Measurements from ENCODE around the gene CDX1. TPM values are rescaled to one million over a fixed set of nuclear protein-coding genes. Genes with fewer than 3 reads are reported as not detected.

The CDX1 gene
- total and polyA plus RNA-seq, 7 donors, result 0.06 to 0.08 TPM; not detected in 5

GRCh38 chr5:150129813-150130492 is 36.6 kb upstream of the CDX1 start:
- DNase-seq, result peak; percentile 76 to 86
- TF ChIP-seq CTCF (IDR thresholded peaks at IDR 0.05), result peak; percentile 91
- no peaks in the 10 kb centered on the region for H3K9me3 ChIP-seq
- H3K36me3 ChIP-seq (ENCODE audit: insufficient read depth in 1 of 2, low read depth in 1 of 2), result peaks cover 0 to 9% of the 10 kb centered on the region in 2 donors
- intact Hi-C loops (cut with DNase I), result loop anchor here in 1 of 2 donors (2.0 kb wide), 1 partner anchor 307 kb away; no protein-coding TSS in a partner anchor
- H3K27me3 ChIP-seq (ENCODE audit: insufficient read depth in 3 of 3, low read length in 2 of 3), result no peaks in the 10 kb centered on the region
- no peaks in the 10 kb centered on the region for H3K4me1 ChIP-seq
- ATAC-seq, result peak; percentile 85 to 92 (median 89)
- peak overlapping the region; percentile 39 for H3K4me3 ChIP-seq
- H3K27ac ChIP-seq, result no peak overlapping the region
- WGBS, 3 donors, result 21 to 34% (median 25%) methylated on average over 25 of the region's 25 CpGs

- Histone ChIP-seq H3K36me3 (ENCODE audit: insufficient read depth in 1 of 2, low read depth in 1 of 2) (peaks cover 0 to 11% of the 10 kb centered on the region in 2 donors), H3K27ac (no peak overlapping the region), H3K4me1 (no peaks in the 10 kb centered on the region), H3K27me3 (ENCODE audit: insufficient read depth in 3 of 3, low read length in 2 of 3) (no peaks in the 10 kb centered on the region), H3K4me3 (no peak overlapping the region), H3K9me3 (no peaks in the 10 kb centered on the region)
- no peak for ATAC-seq
- WGBS, 3 donors, result 82 to 85% (median 83%) methylated on average over 8 of the region's 8 CpGs
- DNase-seq, result no peak
- TF ChIP-seq CTCF (IDR thresholded peaks at IDR 0.05), result no peak
- intact Hi-C loops (cut with DNase I), result loop anchor here in 1 of 2 donors (2.0 kb wide), 1 partner anchor 306 kb away; no protein-coding TSS in a partner anchor
These were observed 36.1 kb upstream of the CDX1 start for GRCh38 chr5:150130493-150130922.

GRCh38 chr5:150131461-150131860 is 35.1 kb upstream of the CDX1 start:
- Histone ChIP-seq H3K4me1 (no peaks in the 10 kb centered on the region), H3K27me3 (ENCODE audit: insufficient read depth in 3 of 3, low read length in 2 of 3) (no peaks in the 10 kb centered on the region), H3K4me3 (no peak overlapping the region), H3K9me3 (no peaks in the 10 kb centered on the region), H3K36me3 (ENCODE audit: insufficient read depth in 1 of 2, low read depth in 1 of 2) (peaks cover 0 to 7% of the 10 kb centered on the region in 2 donors), H3K27ac (no peak overlapping the region)
- intact Hi-C loops (cut with DNase I), result loop anchor here in 1 of 2 donors (2.0 kb wide), 1 partner anchor 305 kb away; no protein-coding TSS in a partner anchor
- 86 to 91% (median 90%) methylated on average over 4 of the region's 4 CpGs for WGBS, 3 donors
- ATAC-seq (no peak), DNase-seq (no peak)
- TF ChIP-seq CTCF (IDR thresholded peaks at IDR 0.05), result no peak

- no peak for TF ChIP-seq CTCF (IDR thresholded peaks at IDR 0.05)
- peaks cover 0 to 7% of the 10 kb centered on the region in 2 donors for H3K36me3 ChIP-seq (ENCODE audit: insufficient read depth in 1 of 2, low read depth in 1 of 2)
- no peak overlapping the region for H3K4me3 ChIP-seq
- no peaks in the 10 kb centered on the region for H3K9me3 ChIP-seq
- DNase-seq (no peak), ATAC-seq (peak in 1 of 4 donors; percentile 21)
- intact Hi-C loops (cut with DNase I), result loop anchor here in 1 of 2 donors (1.0 to 2.0 kb wide), 2 partner anchors 86 to 305 kb away; no protein-coding TSS in a partner anchor
- no peaks in the 10 kb centered on the region for H3K27me3 ChIP-seq (ENCODE audit: insufficient read depth in 3 of 3, low read length in 2 of 3)
- WGBS, 3 donors, result 52 to 68% (median 56%) methylated on average over 12 of the region's 12 CpGs
- no peaks in the 10 kb centered on the region for H3K4me1 ChIP-seq
- H3K27ac ChIP-seq, result no peak overlapping the region
These were observed 34.4 kb upstream of the CDX1 start for GRCh38 chr5:150131978-150132694.
